HG03025 (cell line): ENCODE measurements around the gene NPTN.
"Not testable (repeated sequence)": the region's sequence is repeated elsewhere in the genome, so short reads cannot be mapped to it uniquely, and the experiment has no call there.

ENCODE experiments used
- ATAC-seq: cut with Tn5 transposase; IDR thresholded peaks from one replicate; pipeline ENCODE4 v1.9.1; 2021; ENCODE audit warnings: mild to moderate bottlenecking, moderate library complexity; ENCODE audit not compliant: unreplicated experiment, low FRiP score

The NPTN gene

GRCh38 chr15:73573572-73573971 is 59.6 kb downstream of the NPTN start:
- no peak for ATAC-seq

DNA sequence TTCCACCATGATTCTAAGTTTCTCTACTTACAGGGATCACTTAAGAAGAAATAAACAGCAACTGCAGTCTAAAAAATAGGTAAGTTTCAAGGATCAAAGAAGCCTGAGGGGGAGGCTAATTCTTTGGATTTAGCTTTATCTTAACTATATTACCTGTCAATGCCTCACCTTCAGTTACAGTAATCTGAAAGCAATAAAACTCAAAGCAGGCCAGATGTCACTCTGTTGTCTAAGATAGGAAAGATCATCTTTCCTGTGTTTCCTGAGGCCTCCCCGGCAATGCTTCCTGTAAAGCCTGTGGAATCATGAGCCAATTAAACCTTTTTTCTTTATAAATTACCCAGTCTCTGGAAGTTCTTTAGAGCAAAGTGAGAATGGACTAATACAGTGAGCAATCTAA is 60.2 kb downstream of the NPTN start:
- no peak for ATAC-seq

DNA sequence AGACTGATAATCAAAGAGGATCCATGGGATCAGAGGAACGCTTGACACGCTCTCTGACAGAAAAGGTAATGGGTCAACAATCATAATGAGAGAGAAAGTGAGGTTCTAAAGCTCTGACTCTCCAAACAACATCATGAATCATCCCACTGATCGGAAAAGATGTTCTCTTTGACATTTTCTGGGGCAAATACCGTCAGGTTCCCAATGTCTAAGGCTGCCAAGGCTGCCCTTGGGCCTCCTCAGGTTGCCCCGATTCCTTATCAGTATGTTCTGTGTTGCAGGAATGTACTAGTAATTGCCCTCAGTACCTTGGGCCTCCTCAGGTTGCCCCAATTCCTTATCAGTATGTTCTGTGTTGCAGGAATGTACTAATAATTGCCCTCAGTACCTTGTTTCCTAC is 60.9 kb downstream of the NPTN start:
- no peak for ATAC-seq

- no peak for ATAC-seq
These were observed 61.8 kb downstream of the NPTN start for GRCh38 chr15:73571346-73571745.

- no peak for ATAC-seq
These were observed 62.7 kb downstream of the NPTN start for GRCh38 chr15:73570355-73571032.

- ATAC-seq, result no peak
These were observed 63.8 kb downstream of the NPTN start for GRCh38 chr15:73569361-73569760.

DNA sequence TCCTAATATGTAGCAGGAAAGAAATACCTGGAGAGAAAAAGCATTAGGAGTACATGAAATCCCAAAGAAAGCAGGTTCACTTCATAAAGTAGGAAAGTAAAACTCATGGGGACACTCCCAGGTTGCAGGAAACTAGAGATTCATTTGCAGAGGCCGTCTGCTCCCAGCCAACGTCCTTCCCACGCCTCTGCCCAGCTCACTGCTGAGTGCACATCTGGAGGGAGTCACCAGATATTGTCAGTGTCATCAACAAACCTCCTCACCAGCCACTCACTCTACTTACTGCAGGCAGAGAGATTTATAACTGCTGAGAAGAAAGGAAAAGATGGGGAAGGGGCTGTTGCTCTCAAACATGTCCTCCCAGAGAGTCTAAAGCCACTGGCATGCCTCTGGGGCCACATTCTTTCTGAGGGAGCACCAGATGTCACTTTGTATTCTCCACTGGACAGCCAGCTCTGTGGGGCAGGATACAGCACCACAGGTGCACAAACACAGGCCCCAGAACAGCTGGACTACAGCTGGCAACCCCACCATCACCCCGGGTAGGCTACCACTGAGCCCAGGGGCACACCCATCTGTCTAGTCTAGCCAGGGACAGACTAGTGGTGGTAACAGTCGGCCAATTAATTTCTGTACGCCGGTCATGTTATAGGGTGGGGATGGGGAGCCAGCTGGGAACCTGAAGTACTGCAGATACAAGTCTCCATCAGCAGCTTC is 64.5 kb downstream of the NPTN start:
- no peak for ATAC-seq

DNA sequence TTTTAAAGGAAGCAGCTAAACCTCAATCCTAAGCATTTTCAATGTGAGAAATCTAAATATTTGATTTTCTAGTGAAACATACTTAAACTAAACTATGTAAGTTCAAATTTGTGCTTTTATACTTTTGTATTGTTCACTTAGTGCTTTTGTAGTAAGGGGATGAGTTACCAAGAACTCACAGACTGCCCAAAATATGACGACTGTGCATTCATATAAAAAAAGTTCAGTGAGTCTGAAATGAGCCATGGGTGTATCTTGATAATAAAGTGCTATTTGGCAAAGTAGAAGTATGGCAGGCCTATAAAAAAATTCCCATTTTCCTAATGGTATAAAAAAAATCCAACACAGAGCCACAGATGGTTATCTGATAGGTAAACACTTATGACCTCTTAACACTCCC is 66.2 kb downstream of the NPTN start:
- no peak for ATAC-seq

DNA sequence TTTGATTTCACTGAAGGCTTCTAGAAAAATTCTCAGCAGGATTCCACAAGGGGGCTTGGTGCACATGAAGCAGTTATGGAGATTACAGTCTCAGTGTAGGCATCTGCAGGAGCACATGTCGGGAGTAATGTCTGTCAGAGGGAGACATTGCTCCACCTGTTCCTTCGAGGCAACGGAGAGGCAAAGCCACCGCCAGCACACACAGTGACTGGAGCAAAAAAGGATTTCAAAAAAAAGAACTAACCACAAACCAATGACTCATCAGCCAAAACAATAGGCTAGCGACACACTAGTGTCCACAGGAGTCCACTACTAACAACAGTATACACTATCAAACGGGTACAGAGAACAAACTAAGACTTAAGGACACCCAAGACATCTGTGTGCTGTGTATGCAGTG is 68.9 kb downstream of the NPTN start:
- ATAC-seq, result no peak

GRCh38 chr15:73560501-73561117 is 72.6 kb downstream of the NPTN start:
- no peak for ATAC-seq

DNA sequence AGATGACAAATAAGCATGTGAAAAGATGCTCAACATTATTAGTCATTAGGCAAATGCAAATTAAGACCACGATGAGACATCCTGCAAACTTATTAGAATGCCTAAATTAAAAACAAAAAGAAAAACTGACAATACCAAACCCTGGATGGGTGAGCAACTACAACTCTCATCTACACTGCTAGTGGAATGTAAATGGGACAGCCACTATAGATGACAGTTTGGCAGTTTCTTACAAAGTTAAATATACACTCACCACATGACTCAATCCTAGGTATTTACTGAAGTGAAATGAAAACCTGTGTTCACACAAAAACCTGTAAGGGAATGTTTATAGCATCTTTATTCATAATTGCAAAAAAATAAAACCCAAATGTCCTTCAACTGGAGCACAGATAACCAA is 74.7 kb downstream of the NPTN start:
- no peak for ATAC-seq

DNA sequence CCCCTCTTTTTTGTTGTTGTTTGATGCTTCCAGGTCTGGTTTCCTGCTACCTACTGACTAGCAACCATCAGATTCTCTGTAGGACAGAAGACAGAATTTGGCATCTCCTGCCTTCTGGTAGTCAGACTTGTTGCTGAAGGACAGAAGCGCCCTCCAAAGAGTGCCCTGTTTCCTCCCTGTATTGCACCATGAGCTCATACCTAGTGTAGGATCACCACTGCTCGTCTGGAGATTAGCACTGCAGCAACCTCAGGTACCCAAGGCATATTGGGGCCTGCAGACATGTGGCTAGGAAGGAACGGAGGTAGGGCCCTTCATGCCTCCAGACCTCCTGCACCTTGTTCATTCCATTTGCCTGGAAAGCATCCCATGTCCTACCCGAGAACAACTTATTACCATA is 78.1 kb downstream of the NPTN start:
- ATAC-seq, result no peak

DNA sequence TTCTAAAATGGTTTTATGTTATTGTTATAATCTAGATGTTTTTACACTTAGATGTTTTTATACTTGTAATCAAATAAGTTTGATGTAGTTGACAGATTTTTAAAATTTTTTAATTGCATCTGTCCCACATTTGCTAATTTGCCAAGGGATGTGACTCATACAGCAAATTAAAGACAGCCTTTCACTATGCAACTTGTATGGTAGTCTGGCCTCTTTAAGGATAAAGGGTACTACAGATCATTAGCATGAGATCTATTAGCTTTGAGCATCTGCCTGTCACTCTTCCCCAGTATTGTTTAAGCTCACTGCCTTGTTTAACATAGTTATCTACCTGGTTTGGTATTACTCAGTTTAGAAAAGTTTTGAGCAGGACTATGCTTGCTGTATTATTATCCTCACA is 83.0 kb downstream of the NPTN start:
- no peak for ATAC-seq

- ATAC-seq, result not testable (repeated sequence)
These were observed 84.3 kb downstream of the NPTN start for GRCh38 chr15:73548925-73549324.

GRCh38 chr15:73541479-73541878 is 91.7 kb downstream of the NPTN start:
- ATAC-seq, result no peak

DNA sequence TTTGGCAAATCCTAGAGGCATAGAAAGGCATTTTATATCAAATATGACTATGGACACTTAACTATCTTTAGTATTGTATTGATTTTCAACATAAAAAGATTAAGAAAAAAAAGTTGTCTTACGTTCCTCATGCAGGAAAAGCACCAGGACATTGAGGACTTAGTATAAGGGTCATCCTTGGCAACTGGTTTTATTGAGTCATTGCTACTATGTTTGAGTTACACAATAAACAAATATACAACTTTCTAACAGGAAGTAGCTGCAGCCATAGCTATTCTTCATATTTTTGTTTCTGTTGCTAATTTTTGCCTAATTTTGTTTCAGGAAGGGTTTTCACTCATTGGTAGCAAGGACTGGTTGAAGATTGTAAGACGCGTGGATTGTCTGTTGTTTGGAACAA is 93.0 kb downstream of the NPTN start:
- no peak for ATAC-seq

GRCh38 chr15:73539212-73540128 is 93.7 kb downstream of the NPTN start:
- ATAC-seq, result no peak

- ATAC-seq, result no peak
These were observed 94.5 kb downstream of the NPTN start for GRCh38 chr15:73538563-73539211.

- ATAC-seq, result no peak
These were observed 95.1 kb downstream of the NPTN start for GRCh38 chr15:73538123-73538522.

DNA sequence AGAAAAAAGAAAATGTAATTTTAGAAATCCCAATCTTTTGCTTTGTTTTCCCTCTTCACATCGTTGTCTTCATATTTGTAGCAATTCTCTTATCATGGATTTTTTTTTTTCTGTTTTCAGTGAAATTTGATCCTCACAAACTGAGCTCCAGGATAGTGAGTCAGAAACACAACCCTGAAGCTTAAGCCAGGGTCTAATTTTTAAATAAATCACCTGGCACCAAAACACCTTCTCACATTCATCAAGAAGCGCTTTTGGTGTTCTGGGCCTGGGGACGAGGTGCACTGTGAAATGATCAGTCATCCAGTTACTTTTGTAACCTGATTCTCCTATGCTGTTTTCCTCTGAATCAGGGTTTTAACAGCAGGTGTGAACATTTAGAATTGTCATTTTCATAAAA is 102.5 kb downstream of the NPTN start:
- ATAC-seq, result no peak
